Stimulated activated CD8-positive, alpha-beta memory T cell treated with anti-CD3 and anti-CD28 coated beads, Interleukin-4, amount 100 ng/mL, for 48 hours (primary cell): Measurements from ENCODE around the gene RDH13.
A peak's percentile ranks its signal among the peaks of the same experiment; 100 is the strongest.

Experiments
- DNase-seq: peaks from one replicate; pipeline ENCODE4 v3.0.0-alpha.2; 2020

RDH13 gene

GRCh38 chr19:55091126-55091910 lies 28.4 kb upstream of the RDH13 start:
- DNase-seq: no peak

- DNase-seq: no peak
Observed at GRCh38 chr19:55090564-55090963, 27.6 kb upstream of the RDH13 start.

GRCh38 chr19:55089342-55089944 lies 26.5 kb upstream of the RDH13 start:
- no peak for DNase-seq

GRCh38 chr19:55088543-55089341 lies 25.8 kb upstream of the RDH13 start:
- peak; percentile 98 for DNase-seq

GRCh38 chr19:55088021-55088451 lies 25.1 kb upstream of the RDH13 start:
- no peak for DNase-seq

- no peak for DNase-seq
Observed at GRCh38 chr19:55087542-55087901, 24.6 kb upstream of the RDH13 start.

GRCh38 chr19:55086730-55087541 lies 24.0 kb upstream of the RDH13 start:
- peak; percentile 79 for DNase-seq

GRCh38 chr19:55085923-55086715 lies 23.2 kb upstream of the RDH13 start:
- DNase-seq: no peak

- DNase-seq: no peak
Observed at GRCh38 chr19:55084416-55084815, 21.5 kb upstream of the RDH13 start.

- no peak for DNase-seq
Observed at GRCh38 chr19:55083004-55083850, 20.3 kb upstream of the RDH13 start.

GRCh38 chr19:55082020-55082851 lies 19.3 kb upstream of the RDH13 start:
- DNase-seq: peak; percentile 79

GRCh38 chr19:55081770-55082019 lies 18.7 kb upstream of the RDH13 start:
- DNase-seq: no peak

GRCh38 chr19:55080968-55081769 lies 18.2 kb upstream of the RDH13 start:
- DNase-seq: peak; percentile 97

- DNase-seq: peak; percentile 86
Observed at GRCh38 chr19:55080121-55080967, 17.4 kb upstream of the RDH13 start.

- DNase-seq: no peak
Observed at GRCh38 chr19:55079400-55080038, 16.6 kb upstream of the RDH13 start.

- no peak for DNase-seq
Observed at GRCh38 chr19:55078996-55079395, 16.0 kb upstream of the RDH13 start.

- DNase-seq: no peak
Observed at GRCh38 chr19:55077106-55077505, 14.2 kb upstream of the RDH13 start.

- no peak for DNase-seq
Observed at GRCh38 chr19:55076321-55076720, 13.4 kb upstream of the RDH13 start.
